Measurements from ENCODE around the gene DACH2. TPM values are rescaled to one million over a fixed set of nuclear protein-coding genes. Genes with fewer than 3 reads are reported as not detected.

Gene DACH2
- total RNA-seq, 2 donors from 2014 or later = not detected

GRCh38 chrX:86133761-86134160 lies 14.5 kb upstream of the DACH2 start:
- H3K27ac ChIP-seq = no peak overlapping the region
- H3K36me3 ChIP-seq = no peaks in the 10 kb centered on the region
- H3K9me3 ChIP-seq = no peaks in the 10 kb centered on the region
- no peak overlapping the region for H3K4me3 ChIP-seq
- TF ChIP-seq CTCF (IDR thresholded peaks at IDR 0.05) = peak; percentile 27
- ATAC-seq (ENCODE audit: insufficient number of reproducible peaks, low FRiP score, low read depth) (no peak), DNase-seq (ENCODE audit: low spot score) (no peak)
- H3K4me1 ChIP-seq (ENCODE audit: control insufficient read depth in 1 of 2, low read depth in 2 of 2) = no peaks in the 10 kb centered on the region
- H3K27me3 ChIP-seq (replicated peaks; ENCODE audit: insufficient read depth) = no peaks in the 10 kb centered on the region

GRCh38 chrX:86137071-86137470 lies 11.2 kb upstream of the DACH2 start:
- Histone ChIP-seq H3K36me3 (no peaks in the 10 kb centered on the region), H3K27me3 (replicated peaks; ENCODE audit: insufficient read depth) (no peaks in the 10 kb centered on the region), H3K9me3 (no peaks in the 10 kb centered on the region), H3K27ac (no peak overlapping the region), H3K4me1 (ENCODE audit: control insufficient read depth in 1 of 2, low read depth in 2 of 2) (no peaks in the 10 kb centered on the region), H3K4me3 (no peak overlapping the region)
- ATAC-seq (ENCODE audit: insufficient number of reproducible peaks, low FRiP score, low read depth) (no peak), DNase-seq (ENCODE audit: low spot score) (no peak)
- no peak for TF ChIP-seq CTCF (IDR thresholded peaks at IDR 0.05)

GRCh38 chrX:86141786-86142185 lies 6.5 kb upstream of the DACH2 start:
- TF ChIP-seq CTCF (IDR thresholded peaks at IDR 0.05) = no peak
- no peaks in the 10 kb centered on the region for H3K36me3 ChIP-seq
- H3K4me1 ChIP-seq (ENCODE audit: control insufficient read depth in 1 of 2, low read depth in 2 of 2) = no peaks in the 10 kb centered on the region
- no peaks in the 10 kb centered on the region for H3K27me3 ChIP-seq (replicated peaks; ENCODE audit: insufficient read depth)
- ATAC-seq (ENCODE audit: insufficient number of reproducible peaks, low FRiP score, low read depth) (no peak), DNase-seq (ENCODE audit: low spot score) (no peak)
- no peak overlapping the region for H3K27ac ChIP-seq
- no peak overlapping the region for H3K4me3 ChIP-seq
- H3K9me3 ChIP-seq = no peaks in the 10 kb centered on the region

GRCh38 chrX:86146102-86146501 lies 2.1 kb upstream of the DACH2 start:
- H3K4me1 ChIP-seq (ENCODE audit: control insufficient read depth in 1 of 2, low read depth in 2 of 2) = no peaks in the 10 kb centered on the region
- H3K27ac ChIP-seq = no peak overlapping the region
- DNase-seq (ENCODE audit: low spot score) (no peak), ATAC-seq (ENCODE audit: insufficient number of reproducible peaks, low FRiP score, low read depth) (no peak)
- H3K36me3 ChIP-seq = no peaks in the 10 kb centered on the region
- no peaks in the 10 kb centered on the region for H3K27me3 ChIP-seq (replicated peaks; ENCODE audit: insufficient read depth)
- H3K4me3 ChIP-seq = no peak overlapping the region
- no peak for TF ChIP-seq CTCF (IDR thresholded peaks at IDR 0.05)
- H3K9me3 ChIP-seq = no peaks in the 10 kb centered on the region

GRCh38 chrX:86148594-86148993 lies 343 bp downstream of the DACH2 start:
- DNase-seq (ENCODE audit: low spot score) (no peak), ATAC-seq (ENCODE audit: insufficient number of reproducible peaks, low FRiP score, low read depth) (no peak)
- Histone ChIP-seq H3K36me3 (no peaks in the 10 kb centered on the region), H3K9me3 (no peaks in the 10 kb centered on the region), H3K4me1 (ENCODE audit: control insufficient read depth in 1 of 2, low read depth in 2 of 2) (no peaks in the 10 kb centered on the region), H3K27ac (no peak overlapping the region), H3K4me3 (peak overlapping the region; percentile 64), H3K27me3 (replicated peaks; ENCODE audit: insufficient read depth) (no peaks in the 10 kb centered on the region)
- TF ChIP-seq CTCF (IDR thresholded peaks at IDR 0.05) = no peak
